Cortex of kidney (tissue), 1 donor: ENCODE data around the gene ERC2.

Experiments
- DNase-seq: peaks from one replicate; lab custom pipeline; 2025; lab: John Stamatoyannopoulos, UW

Gene ERC2

DNA sequence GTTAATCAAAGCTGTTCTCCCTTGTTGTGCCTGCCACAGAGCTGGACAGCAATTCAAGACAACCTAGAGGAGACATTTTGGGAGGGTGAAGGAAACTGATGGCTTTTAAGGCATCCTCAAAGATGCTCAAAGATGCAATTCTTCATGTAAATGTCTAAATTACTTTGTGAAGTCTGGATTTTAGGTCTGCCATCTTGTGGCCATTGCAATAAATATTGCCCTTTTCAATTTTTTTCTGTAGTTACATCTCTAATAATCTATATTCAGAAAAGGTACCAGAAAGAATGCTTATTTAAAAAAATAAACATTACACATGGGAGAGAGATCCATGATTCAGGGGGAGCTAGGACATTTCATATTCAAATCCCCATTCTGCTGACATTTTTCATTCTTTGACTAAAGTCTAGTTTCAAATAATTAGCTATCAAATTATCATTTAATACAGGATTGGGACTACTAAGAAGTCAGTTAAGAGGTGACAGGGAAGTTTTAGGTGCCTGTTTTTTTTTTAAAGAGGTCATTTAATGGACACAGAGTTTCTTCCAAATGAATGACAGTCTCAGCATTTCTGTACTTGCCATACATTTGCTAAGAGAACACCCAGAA lies 721.4 kb downstream of the ERC2 start:
- DNase-seq: no peak

DNA sequence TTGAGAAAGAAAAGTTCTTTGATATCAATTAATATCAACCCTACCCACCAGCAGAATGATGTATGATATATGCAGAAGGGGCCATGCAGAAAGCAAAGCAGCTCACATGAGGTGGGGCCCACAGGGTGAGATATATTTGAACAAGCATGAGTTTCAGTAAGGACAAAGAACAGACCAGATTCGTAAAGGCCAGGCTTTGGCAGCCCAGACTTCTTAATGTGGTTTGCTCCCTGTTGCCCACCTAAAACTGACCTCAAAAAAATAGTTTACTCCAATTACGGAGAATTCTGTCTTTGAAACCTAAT lies 725.5 kb downstream of the ERC2 start:
- DNase-seq: no peak

DNA sequence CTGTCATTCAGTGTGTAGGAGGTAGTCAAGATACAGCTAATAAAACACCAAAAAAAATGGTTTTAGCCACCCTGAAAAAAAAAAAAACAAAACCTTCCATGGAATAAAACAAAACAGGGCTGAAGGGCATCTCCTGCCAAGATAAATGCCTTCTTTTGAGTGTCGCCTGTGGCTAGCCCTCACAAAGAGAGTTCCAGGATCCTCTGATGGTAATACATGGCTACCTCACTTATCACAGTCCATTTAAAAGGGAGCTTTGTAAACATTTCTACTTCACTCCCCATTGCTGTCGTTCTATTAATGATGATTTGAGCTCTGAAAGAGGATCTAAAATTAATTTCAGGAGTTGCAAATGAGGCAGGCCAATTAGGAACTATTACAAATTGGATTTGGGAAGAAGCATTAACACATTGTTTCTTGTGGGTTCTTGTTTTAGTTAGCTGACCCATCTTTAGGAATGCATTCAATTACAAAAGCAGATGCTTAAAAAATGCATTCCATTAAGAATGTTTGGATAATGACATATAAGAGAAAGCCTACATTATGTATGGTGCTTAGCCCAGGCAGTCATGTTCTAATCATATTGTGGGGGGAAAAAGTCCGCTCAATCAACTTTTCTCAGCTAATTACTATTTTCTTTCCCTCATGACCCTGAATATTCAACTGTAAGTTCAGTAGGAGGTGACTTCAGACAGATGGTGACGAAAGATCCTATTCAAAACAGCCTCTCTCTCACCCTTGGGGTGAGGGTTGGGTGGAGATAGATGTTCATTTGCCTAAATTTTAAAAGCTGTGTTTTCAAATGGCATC lies 726.0 kb downstream of the ERC2 start:
- DNase-seq: no peak

DNA sequence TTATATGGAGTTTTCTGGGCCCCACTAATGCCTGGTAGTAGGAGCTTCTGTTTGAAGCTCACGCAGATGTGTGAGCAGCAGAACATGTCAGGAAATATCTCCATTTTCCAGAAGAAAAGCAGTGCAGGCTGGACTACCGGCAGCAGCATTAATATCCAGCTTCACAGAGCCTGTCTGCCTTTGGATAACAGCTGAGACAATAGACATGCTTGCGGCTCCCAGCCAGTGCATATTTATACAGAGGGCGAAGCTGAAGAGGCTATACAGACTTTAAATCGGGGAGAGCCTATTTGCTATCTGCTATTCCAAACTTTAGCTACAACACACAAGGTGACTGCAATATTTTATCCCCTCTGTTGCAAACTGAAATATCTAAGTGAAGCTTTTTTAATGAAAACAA lies 731.1 kb downstream of the ERC2 start:
- no peak for DNase-seq

DNA sequence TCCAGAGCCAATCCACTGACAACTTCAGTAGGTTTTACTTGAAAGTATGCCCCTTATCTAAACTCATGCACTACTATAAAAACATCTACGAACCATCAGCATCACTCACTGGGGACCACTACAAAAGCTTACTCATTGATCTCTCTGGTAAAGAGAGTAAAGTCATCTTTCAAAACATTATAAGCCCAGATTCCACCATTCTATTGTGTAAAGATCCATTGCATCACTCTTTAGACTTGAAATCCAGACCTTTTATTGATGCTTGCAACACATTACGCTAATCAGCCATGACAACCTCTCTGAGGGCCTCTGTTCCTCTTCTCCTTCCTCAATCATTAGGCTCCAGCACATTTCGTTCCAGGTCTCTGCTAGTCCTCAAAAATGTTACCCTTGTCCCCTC lies 732.3 kb downstream of the ERC2 start:
- no peak for DNase-seq

DNA sequence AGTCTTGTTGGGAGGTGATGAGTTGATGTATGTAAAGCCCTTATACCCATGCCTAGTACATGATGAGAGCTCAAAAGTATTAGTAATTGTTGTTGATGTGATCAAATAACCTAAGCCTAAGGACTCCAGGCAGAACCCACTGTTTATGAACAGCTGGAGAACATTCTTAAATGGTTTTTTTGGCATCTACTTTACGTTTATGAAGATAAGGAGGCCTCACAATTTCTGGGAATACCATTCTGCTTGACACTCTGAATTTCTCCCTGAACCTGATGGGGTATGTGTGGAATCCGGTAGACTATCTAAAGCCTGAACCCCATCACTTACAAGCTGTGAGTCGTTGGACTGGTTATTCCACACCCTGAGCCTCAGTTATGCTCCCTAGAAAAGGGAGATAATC lies 736.5 kb downstream of the ERC2 start:
- no peak for DNase-seq

DNA sequence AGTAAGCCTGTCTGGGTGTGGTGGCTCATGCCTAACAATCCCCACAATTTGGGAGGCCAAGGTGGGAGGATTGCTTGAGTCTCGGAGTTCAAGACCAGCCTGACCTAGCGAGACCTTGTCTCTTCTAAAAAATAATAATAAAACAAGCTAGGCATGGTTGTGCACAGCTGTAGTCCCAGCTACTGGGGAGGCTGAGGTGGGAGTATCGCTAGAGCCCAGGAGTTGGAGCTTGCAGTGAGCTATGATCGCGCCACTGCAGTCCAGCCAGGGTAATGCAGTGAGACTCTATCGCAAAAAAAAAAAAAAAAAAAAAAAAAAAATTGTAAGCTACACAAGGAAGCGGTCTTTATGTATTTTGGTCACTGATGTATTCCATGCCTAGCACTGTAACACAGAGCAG lies 738.7 kb downstream of the ERC2 start:
- DNase-seq: no peak

DNA sequence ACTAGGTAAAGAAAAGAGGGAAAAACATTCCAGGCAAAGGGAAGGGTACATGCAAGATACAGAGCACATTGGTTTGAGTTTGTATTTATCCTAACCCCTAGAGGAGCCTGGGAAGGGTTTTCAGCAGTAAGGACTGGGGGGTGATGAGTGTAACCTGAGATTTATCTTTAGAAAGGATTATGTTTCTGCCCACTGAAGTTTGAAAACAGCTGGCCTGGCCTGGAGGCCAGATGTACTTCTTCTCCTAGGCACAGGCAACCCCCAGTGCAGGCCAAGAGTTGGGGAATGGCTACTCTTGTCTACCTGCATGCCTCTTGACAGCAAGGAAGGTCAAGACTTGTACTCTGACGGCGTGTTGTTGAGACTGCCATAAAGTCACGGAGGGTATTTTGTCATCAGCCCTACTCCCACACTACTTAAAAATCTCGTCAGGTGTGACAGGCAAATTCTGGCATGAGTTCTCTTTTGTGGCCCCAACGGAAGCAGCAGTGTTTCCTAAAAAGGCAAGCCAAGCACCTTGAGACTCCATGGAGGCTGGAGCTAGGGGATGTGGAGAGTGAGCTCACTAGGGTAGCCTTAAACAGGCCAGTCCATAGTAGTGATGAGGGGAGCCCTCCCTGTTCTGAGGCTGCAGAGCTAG lies 739.7 kb downstream of the ERC2 start:
- no peak for DNase-seq

DNA sequence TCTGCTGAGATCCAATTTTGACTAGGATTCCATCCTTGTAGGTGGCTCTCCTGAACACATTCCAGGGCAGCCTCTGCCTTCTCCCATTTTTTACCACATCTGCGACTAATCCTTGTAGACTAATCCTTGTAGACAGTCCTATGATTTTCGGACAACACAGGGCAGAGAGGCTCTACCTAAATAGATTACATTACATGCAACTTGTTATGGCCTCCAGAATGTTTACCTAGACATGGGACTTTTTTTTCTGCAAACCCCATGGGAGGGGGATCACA lies 741.8 kb downstream of the ERC2 start:
- DNase-seq: no peak

DNA sequence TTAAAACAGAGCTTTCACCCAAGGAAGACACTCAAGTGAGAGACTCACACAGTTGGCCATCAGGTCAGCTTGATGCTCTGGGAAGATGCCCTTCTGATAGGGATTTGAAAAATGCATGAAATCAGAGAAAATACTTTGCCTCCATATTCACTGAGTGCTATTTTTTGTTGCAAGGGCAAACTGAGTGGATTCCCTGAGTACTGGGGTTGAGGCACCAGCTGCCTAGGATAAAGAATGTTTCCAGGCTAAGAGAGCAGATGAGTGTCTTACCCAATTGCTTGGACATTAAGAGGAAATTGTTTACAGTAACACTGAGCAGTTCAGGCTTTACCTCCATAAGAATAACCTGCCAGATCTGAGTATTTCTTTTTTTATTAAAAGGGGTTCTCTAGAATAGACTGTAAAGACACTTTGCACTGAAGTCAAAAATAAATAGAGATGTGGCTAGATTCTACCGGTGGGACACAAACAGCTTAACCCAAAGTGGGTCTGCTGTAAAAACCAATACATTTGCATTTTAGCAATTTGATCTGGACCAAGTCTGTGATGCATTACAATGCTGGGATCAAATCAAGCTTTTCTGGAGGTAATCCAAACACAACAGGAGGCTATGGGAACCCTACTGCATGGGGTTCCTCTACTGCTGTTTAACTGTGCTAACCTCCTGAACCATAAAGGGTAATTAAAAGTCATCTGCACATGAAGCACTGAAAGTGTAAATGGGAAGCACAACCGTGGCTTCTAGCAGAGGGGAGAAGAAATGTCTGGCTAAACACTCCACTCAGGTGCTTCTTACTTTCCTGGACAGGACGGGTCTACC lies 742.4 kb downstream of the ERC2 start:
- no peak for DNase-seq

DNA sequence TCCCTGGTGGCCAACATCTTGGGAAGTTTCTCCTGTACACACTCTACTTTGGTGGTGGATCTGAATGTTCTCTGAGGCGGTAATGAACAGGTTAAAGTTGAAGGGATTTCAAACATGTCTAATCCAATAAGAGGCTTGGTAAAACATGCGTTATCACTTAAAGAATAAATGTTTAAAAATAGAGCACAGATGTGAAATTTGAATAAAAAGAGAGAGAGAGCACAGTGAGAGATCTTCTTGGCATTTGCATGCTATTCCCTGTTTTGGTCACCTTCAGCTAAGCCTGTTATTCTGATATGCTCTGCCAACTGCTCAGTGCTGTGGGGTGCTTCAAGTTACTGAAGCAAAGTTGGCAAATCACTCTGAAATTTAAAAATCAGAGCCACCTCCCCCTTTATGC lies 743.4 kb downstream of the ERC2 start:
- DNase-seq: no peak

DNA sequence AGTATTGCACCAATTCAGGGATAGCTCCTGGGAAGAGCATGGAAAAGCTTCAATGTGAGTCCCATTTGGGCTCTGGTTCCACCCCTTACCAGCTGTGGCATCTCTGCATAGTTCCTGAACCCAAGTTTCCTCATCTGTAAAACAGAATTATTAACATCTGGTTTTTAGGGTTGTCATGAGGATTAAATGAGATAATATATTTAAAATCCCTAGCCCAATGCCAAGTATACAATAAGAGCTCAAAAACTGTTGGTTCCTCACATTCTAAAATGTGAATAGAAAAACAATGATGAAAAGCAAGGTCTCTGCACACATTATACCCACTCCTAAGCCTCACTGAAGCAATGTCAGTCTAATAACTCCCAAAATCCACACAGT lies 743.9 kb downstream of the ERC2 start:
- DNase-seq: no peak

DNA sequence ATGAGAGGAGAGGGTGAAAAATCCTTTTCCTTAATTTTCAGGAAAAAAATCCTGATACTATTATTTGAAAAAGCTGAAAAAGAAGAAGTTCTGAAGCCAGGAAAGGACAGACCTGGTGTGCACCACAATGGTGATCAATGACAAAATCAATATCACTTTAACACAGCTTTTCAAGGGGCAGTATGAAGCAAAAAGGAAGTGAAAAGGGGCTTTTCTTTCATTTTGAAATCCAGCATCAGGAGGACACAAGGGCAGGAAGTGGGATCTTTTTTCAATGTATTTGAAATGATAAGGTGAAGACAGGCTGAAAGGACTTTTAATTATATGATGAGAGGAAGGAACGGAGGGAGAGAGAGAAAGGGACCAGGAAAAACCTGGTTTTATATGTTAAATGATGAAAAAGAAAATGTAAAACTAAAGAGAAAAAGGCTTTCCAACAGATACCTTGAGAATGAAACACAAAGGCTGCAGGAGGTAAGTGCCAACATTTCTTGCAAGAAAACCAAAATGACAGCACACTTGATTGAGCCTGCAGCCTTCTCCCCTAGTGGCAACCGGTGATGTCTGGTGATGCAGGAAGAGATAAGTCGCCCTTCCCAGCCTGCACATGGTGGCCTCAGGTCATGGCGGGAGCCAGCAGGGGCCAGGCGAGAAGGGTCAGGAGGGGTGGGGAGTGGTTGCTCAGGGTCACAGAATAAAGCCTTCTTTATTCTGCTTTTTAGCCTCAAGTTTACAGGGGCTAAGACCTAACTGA lies 744.4 kb downstream of the ERC2 start:
- no peak for DNase-seq

DNA sequence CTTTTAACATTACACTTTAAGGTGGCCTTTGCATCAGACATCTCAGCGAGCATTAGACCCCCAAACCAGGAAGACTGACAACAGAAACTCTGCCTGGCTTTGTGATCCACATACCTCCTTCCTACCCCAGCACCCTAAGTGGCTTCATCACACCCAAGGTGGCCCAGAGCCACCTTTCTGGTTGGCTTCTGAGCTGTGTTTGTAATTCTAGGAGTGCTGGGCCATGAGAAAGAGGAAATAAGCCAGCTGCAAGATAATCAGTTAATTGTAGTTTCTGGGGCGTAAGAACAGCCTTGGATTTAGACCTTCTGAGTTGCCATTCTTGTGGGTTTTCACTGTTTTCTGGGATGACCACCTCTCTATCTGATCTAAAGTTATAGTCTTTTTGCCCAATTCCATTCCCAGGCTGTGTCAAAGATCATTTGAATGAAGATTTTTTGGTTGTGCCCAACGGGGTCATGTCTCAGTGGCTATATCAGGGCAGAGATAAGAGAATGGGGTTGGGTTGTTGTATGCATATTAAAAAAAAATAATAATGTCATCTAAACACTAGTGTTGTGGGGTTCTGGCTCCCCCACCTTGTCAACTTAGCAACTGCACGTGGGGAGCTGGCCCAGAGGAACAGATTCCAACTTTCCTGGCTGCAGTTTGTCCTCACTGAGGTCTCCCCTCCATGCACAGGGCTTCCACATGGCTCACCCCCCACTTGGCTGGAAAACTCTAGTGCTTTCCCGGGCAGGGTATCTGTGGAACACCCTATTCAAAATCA lies 746.4 kb downstream of the ERC2 start:
- no peak for DNase-seq

DNA sequence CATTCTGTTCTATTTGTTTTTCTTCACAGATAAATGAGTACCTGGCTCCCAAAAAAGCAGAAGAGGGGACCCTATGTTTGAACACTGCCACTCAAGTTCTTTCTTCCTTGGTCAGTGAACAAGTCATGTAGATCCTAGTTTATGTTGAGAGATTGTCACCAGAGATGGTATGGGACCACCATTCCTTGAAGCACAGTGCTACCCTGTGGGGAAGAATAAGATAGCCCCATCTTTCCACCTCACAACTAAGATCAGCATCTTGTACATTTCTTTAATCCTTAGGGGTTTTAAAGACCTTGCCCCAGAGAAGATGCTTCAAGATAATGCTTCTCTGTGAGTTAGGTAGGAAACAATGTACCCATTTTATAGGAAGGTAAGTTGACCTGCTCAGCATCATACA lies 747.7 kb downstream of the ERC2 start:
- no peak for DNase-seq

DNA sequence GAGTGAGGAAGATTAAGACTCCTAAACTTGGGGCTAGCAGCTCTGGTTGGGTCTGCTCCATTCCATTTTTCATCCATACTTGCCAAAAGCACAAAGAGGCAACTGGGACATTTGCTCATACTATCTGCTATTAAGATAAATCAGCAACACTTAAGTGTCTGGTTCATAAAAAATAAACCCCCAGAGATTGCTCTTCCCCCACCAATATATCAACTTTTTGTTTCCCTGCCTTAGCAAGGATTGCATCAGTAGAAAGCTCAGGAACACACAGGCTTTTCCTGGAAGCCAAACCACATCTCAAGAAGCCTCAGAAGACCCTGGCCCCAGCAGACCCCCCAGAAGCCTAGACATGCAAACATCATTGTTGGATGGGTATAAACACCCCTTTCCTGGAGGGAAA lies 748.8 kb downstream of the ERC2 start:
- DNase-seq: no peak

DNA sequence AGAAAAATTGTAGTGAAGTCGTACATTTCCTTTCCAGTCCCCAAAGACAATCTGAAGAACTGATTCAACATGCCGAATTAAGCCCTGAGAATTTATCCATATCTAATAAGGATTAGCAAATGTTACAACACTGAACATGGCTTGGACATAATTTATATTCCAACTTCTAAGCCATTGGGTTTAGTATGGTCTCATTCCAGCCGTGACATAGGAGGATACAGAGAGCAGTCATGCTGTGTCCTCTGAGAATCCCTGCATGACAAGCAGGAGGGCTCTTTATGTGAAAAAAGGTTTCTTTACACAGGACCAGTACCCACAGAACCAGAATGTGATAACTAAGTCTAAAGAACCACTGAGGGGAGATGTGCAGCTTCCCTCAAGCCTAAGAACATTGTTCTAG lies 749.3 kb downstream of the ERC2 start:
- DNase-seq: no peak

DNA sequence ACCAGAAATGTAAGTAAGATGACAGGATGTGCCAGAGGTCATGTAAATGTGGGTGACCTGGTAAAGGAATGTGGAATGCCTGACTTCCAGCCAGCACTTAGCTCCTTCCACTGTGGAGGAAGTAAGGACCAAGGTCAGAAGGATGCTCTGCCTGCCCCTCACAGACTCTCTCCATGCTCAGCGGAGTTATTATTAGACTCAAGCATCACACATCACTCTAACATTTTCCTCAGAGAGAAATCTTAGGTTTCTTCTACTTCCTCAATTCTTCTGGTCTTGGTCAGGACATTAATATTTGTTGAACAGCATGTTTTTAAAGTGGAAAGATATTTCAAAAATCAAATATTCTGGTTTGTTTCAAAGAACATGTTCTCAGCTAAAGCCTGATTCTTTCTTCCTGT lies 749.7 kb downstream of the ERC2 start:
- DNase-seq: no peak

DNA sequence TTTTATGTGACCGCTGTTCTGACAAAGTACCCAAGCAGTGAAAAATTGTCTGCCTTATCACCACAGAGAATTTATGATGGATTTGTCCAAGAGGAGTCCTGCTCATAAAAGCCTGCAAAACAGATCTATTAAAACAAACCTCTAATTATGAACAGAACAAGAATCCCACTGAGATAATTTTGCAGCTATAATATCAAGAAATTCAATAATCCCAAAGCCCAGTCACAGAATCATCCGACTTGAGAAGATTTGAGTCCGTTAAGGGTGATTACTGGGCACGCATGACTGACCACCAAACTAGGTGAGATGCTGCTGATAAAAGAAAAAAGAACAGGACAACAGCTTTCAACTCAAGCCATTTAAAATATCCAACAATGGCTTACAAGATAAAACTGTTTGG lies 750.2 kb downstream of the ERC2 start:
- DNase-seq: no peak

DNA sequence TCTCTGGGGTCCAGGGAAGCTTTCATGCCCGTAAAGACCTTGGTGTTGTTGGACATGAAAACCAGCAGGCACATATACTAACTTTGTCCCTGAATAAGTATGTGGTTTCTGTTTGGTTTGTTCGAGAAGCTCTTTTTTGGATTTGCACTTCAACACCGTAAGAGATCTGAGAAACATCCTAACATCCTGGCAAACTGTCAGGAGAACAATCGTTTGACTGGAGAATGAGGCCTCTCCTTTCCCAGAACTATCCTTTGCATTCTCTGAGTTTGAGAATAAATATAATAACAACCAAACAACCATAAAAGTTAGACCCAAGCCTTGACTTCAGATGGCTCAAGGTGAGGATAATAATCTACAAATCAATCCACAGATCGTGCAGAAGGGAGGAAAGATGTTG lies 750.8 kb downstream of the ERC2 start:
- no peak for DNase-seq

DNA sequence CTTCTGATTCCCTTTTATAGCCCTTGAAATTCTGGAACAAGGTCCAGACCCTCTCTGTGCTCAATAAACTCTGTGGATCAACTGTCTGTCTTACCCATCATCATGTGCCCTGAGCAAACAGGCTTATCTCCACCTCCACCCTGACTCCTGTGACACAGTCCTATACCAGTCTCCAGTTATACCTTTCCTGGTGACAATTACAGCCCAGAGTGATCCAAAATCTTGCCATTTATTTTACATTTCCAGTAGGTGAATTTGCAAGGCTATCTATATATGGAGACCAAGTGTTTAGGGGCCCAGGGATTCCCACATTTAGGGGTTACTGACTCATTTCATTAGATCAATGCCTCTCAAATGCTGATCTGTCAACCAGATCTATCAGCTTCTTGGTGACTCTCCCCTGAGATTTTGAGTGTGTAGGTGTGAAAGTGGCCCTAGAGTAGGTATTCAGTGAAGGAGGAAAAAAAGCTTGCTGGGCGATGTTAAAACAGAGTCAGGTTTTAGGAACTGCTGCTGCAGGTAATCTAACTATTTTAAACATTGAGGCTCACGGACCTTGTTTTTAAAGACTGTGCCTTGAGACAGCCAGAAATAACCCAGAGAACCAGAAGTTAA lies 751.5 kb downstream of the ERC2 start:
- DNase-seq: no peak
